Lower leg skin (tissue), 3 donors: Measurements from ENCODE around the gene CDK8.

Experiments
- CTCF ChIP-seq, 3 donors: fragments of 450-650 bp; IDR thresholded peaks; one replicate each; pipeline ENCODE4 v1.5.1; 2016; ENCODE audit warnings: antibody characterized with exemption in 3 of 3, mild to moderate bottlenecking in 3 of 3, moderate library complexity in 2 of 3
- POLR2A ChIP-seq, 2 donors: fragments of 450-650 bp; IDR thresholded peaks; one replicate each; pipeline ENCODE4 v1.6.1; 2016 to 2017; ENCODE audit warnings: antibody characterized with exemption in 2 of 2, mild to moderate bottlenecking in 1 of 2, moderate library complexity in 1 of 2

DNA sequence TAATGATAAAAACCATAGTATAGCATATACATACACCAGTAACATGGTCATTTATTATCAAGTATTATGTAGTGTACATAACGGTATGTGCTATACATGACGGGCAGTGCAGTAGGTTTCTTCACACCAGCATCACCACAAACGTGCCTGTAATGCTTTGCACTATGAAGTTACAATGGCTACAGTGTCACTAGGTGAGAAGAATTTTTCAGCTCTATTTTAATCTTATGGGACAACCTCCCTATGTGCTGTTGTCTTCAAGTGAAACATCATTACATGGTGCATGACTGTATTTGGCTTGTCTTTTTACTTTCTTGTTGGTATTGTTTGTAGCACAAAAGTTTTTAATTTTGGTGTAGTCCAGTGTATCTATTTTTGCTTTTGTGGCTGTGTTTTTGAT lies 18.7 kb downstream of the CDK8 start:
- TF ChIP-seq CTCF (IDR thresholded peaks at IDR 0.05) (no peak), POLR2A (IDR thresholded peaks at IDR 0.05) (no peak)
